ENCODE data around the gene CTSS.
"Not testable (repeated sequence)": the region's sequence is repeated elsewhere in the genome, so short reads cannot be mapped to it uniquely, and the experiment has no call there.

The CTSS gene

GRCh38 chr1:150788946-150789345, 23.4 kb upstream of the CTSS start:
- no peak for TF ChIP-seq CTCF (IDR thresholded peaks at IDR 0.05; ENCODE audit: insufficient read depth, low read length, poor library complexity, severe bottlenecking)
- Histone ChIP-seq H3K27me3 (replicated peaks; ENCODE audit: control insufficient read depth, insufficient read depth, low read length) (no peaks in the 10 kb centered on the region), H3K36me3 (ENCODE audit: control insufficient read depth, insufficient read depth, low read length) (no peaks in the 10 kb centered on the region), H3K4me3 (replicated peaks; ENCODE audit: low read depth, low read length) (no peak overlapping the region)
- DNase-seq (ENCODE audit: extremely low read depth, insufficient read length): no peak

GRCh38 chr1:150787455-150787854, 21.9 kb upstream of the CTSS start:
- DNase-seq (ENCODE audit: extremely low read depth, insufficient read length): no peak
- no peak overlapping the region for H3K4me3 ChIP-seq (replicated peaks; ENCODE audit: low read depth, low read length)
- H3K36me3 ChIP-seq (ENCODE audit: control insufficient read depth, insufficient read depth, low read length): no peaks in the 10 kb centered on the region
- no peak for TF ChIP-seq CTCF (IDR thresholded peaks at IDR 0.05; ENCODE audit: insufficient read depth, low read length, poor library complexity, severe bottlenecking)
- H3K27me3 ChIP-seq (replicated peaks; ENCODE audit: control insufficient read depth, insufficient read depth, low read length): no peaks in the 10 kb centered on the region

- H3K4me3 ChIP-seq (replicated peaks; ENCODE audit: low read depth, low read length): no peak overlapping the region
- TF ChIP-seq CTCF (IDR thresholded peaks at IDR 0.05; ENCODE audit: insufficient read depth, low read length, poor library complexity, severe bottlenecking): no peak
- DNase-seq (ENCODE audit: extremely low read depth, insufficient read length): no peak
- no peaks in the 10 kb centered on the region for H3K36me3 ChIP-seq (ENCODE audit: control insufficient read depth, insufficient read depth, low read length)
- H3K27me3 ChIP-seq (replicated peaks; ENCODE audit: control insufficient read depth, insufficient read depth, low read length): no peaks in the 10 kb centered on the region
Observed at GRCh38 chr1:150780510-150780909, 14.9 kb upstream of the CTSS start.

GRCh38 chr1:150778409-150778808, 12.8 kb upstream of the CTSS start:
- Histone ChIP-seq H3K27me3 (replicated peaks; ENCODE audit: control insufficient read depth, insufficient read depth, low read length) (no peaks in the 10 kb centered on the region), H3K4me3 (replicated peaks; ENCODE audit: low read depth, low read length) (no peak overlapping the region), H3K36me3 (ENCODE audit: control insufficient read depth, insufficient read depth, low read length) (no peaks in the 10 kb centered on the region)
- no peak for TF ChIP-seq CTCF (IDR thresholded peaks at IDR 0.05; ENCODE audit: insufficient read depth, low read length, poor library complexity, severe bottlenecking)
- DNase-seq (ENCODE audit: extremely low read depth, insufficient read length): no peak

GRCh38 chr1:150777544-150777943, 12.0 kb upstream of the CTSS start:
- Histone ChIP-seq H3K36me3 (ENCODE audit: control insufficient read depth, insufficient read depth, low read length) (no peaks in the 10 kb centered on the region), H3K4me3 (replicated peaks; ENCODE audit: low read depth, low read length) (no peak overlapping the region), H3K27me3 (replicated peaks; ENCODE audit: control insufficient read depth, insufficient read depth, low read length) (no peaks in the 10 kb centered on the region)
- DNase-seq (ENCODE audit: extremely low read depth, insufficient read length): no peak
- TF ChIP-seq CTCF (IDR thresholded peaks at IDR 0.05; ENCODE audit: insufficient read depth, low read length, poor library complexity, severe bottlenecking): no peak

- not testable (repeated sequence) for H3K4me3 ChIP-seq (replicated peaks; ENCODE audit: low read depth, low read length); H3K27me3 ChIP-seq (replicated peaks; ENCODE audit: control insufficient read depth, insufficient read depth, low read length); H3K36me3 ChIP-seq (ENCODE audit: control insufficient read depth, insufficient read depth, low read length); DNase-seq (ENCODE audit: extremely low read depth, insufficient read length)
Observed at GRCh38 chr1:150775931-150776505, 10.4 kb upstream of the CTSS start.

Data from GM06990 (cell line).